ENCODE measurements around the gene ZMYM4. TPM values are rescaled to one million over a fixed set of nuclear protein-coding genes. Genes with fewer than 3 reads are reported as not detected.

ZMYM4 gene
- total RNA-seq, 1 donor from 2014 or later = 92.6 TPM

DNA sequence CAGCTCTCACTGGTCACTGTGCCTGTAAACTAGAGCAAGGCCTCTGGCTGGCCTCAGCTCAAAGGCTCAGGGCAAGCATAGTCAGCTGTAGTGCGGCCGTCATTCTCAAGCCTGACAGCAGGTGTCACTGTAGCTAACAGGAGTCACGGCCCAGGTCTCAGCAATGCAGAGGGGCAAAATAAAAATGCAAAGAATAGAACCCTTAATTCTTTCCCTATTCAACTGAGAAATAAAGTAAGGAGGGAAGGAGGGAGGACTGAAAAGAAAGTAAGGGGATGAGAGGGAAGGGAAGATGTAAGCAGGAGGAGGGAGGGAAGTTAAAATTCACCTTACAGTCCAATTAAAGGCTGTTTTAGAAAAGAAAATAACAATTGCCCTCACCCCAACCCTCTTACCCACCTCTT lies 182.6 kb downstream of the ZMYM4 start:
- H3K27ac Mint-ChIP-seq (ENCODE audit: unreplicated experiment) = no peak overlapping the region
- peak; percentile 83 for DNase-seq (ENCODE audit: low read depth, low spot score)
- no peaks in the 10 kb centered on the region for H3K9me3 Mint-ChIP-seq
- no peaks in the 10 kb centered on the region for H3K27me3 Mint-ChIP-seq (ENCODE audit: low read depth)
- TF ChIP-seq, protein P1, sequence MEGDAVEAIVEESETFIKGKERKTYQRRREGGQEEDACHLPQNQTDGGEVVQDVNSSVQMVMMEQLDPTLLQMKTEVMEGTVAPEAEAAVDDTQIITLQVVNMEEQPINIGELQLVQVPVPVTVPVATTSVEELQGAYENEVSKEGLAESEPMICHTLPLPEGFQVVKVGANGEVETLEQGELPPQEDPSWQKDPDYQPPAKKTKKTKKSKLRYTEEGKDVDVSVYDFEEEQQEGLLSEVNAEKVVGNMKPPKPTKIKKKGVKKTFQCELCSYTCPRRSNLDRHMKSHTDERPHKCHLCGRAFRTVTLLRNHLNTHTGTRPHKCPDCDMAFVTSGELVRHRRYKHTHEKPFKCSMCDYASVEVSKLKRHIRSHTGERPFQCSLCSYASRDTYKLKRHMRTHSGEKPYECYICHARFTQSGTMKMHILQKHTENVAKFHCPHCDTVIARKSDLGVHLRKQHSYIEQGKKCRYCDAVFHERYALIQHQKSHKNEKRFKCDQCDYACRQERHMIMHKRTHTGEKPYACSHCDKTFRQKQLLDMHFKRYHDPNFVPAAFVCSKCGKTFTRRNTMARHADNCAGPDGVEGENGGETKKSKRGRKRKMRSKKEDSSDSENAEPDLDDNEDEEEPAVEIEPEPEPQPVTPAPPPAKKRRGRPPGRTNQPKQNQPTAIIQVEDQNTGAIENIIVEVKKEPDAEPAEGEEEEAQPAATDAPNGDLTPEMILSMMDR (conservative IDR thresholded peaks at IDR 0.05) = peak; percentile 85
- H3K36me3 Mint-ChIP-seq (ENCODE audit: low read depth) = peaks cover 3% of the 10 kb centered on the region
- H3K4me3 Mint-ChIP-seq = no peak overlapping the region
- no peaks in the 10 kb centered on the region for H3K4me1 Mint-ChIP-seq

- H3K9me3 Mint-ChIP-seq = no peaks in the 10 kb centered on the region
- no peaks in the 10 kb centered on the region for H3K4me1 Mint-ChIP-seq
- no peak overlapping the region for H3K4me3 Mint-ChIP-seq
- DNase-seq (ENCODE audit: low read depth, low spot score) = no peak
- H3K36me3 Mint-ChIP-seq (ENCODE audit: low read depth) = peaks cover 4% of the 10 kb centered on the region
- no peaks in the 10 kb centered on the region for H3K27me3 Mint-ChIP-seq (ENCODE audit: low read depth)
- H3K27ac Mint-ChIP-seq (ENCODE audit: unreplicated experiment) = no peak overlapping the region
- TF ChIP-seq, protein P1 (conservative IDR thresholded peaks at IDR 0.05) = no peak
These were observed 183.7 kb downstream of the ZMYM4 start for GRCh38 chr1:35452106-35452774.

DNA sequence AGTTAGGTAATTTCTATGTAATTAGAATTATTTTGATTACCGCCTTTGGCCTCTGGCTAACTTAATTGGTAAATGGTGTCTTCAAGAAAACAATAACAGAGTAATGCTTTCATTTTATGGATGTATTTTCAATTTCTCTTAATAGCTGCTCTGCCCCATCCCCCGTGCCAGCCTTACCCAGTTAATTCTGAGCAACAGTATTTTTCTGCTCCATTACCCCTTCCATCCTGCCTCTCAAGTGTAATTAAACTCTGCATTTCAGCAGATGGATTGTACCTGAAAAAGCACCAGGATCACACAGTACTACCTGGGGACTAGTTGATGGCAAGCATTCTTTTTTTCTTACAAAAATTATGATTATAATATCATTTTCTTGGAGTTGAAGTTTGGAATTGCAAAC lies 184.5 kb downstream of the ZMYM4 start:
- Mint-ChIP-seq H3K36me3 (ENCODE audit: low read depth) (peaks cover 4% of the 10 kb centered on the region), H3K4me1 (no peaks in the 10 kb centered on the region), H3K9me3 (no peaks in the 10 kb centered on the region), H3K27me3 (ENCODE audit: low read depth) (no peaks in the 10 kb centered on the region), H3K4me3 (no peak overlapping the region), H3K27ac (ENCODE audit: unreplicated experiment) (no peak overlapping the region)
- DNase-seq (ENCODE audit: low read depth, low spot score) = no peak
- TF ChIP-seq, protein P1 (conservative IDR thresholded peaks at IDR 0.05) = no peak

- DNase-seq (ENCODE audit: low read depth, low spot score) = no peak
- peak overlapping the region; percentile 31 for H3K27ac Mint-ChIP-seq (ENCODE audit: unreplicated experiment)
- peaks cover 4% of the 10 kb centered on the region for H3K36me3 Mint-ChIP-seq (ENCODE audit: low read depth)
- H3K9me3 Mint-ChIP-seq = no peaks in the 10 kb centered on the region
- TF ChIP-seq, protein P1 (conservative IDR thresholded peaks at IDR 0.05) = no peak
- no peak overlapping the region for H3K4me3 Mint-ChIP-seq
- H3K27me3 Mint-ChIP-seq (ENCODE audit: low read depth) = no peaks in the 10 kb centered on the region
- no peaks in the 10 kb centered on the region for H3K4me1 Mint-ChIP-seq
These were observed 185.7 kb downstream of the ZMYM4 start for GRCh38 chr1:35454176-35454575.

DNA sequence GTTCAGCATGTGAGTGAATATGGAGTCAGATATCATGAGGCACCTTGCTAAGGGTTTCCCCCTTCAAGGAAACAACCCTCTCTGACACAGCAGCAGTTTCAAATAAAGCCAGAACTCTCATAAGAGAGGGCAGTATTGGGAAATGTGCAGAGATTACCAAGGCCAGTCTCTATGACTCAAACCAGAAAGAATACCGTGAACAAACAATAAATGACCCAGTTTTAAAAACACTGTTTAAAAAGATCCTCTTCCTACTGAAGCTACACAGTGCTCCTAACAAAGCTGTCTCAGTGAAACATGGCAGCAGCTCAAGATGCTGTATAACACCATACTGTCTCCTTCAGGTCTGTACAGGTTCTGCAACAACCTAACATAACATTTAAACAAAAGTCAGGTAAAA lies 186.1 kb downstream of the ZMYM4 start:
- H3K4me1 Mint-ChIP-seq = no peaks in the 10 kb centered on the region
- peaks cover 4% of the 10 kb centered on the region for H3K36me3 Mint-ChIP-seq (ENCODE audit: low read depth)
- no peaks in the 10 kb centered on the region for H3K27me3 Mint-ChIP-seq (ENCODE audit: low read depth)
- DNase-seq (ENCODE audit: low read depth, low spot score) = no peak
- TF ChIP-seq, protein P1 (conservative IDR thresholded peaks at IDR 0.05) = no peak
- H3K9me3 Mint-ChIP-seq = no peaks in the 10 kb centered on the region
- H3K4me3 Mint-ChIP-seq = no peak overlapping the region
- H3K27ac Mint-ChIP-seq (ENCODE audit: unreplicated experiment) = no peak overlapping the region
